Measurements from ENCODE around the gene PLCL2.

- TF ChIP-seq POLR2A (IDR thresholded peaks at IDR 0.05) (no peak), CTCF (IDR thresholded peaks at IDR 0.05) (no peak)
Measured at GRCh38 chr3:16992198-16992597, 107.4 kb downstream of the PLCL2 start.
